Activated CD8-positive, alpha-beta T cell treated with anti-CD3 and anti-CD28 coated beads, Interleukin-2, amount 10 ng/mL, durations not matched to agents 7 days and 5 days (primary cell): ENCODE measurements around the gene ELMO1. TPM values are rescaled to one million over a fixed set of nuclear protein-coding genes. Genes with fewer than 3 reads are reported as not detected.
A peak's percentile ranks its signal among the peaks of the same experiment; 100 is the strongest.

Experiments
- ATAC-seq: fragments of 150-1000 bp; cut with Tn5 transposase; one replicate; pipeline ENCODE4 v1.10.0; 2021; ENCODE audit warnings: moderate library complexity
- CTCF ChIA-PET: fragments of 350-600 bp; sonication (Branson Sonifier 250); formaldehyde crosslinking; loops from one replicate; lab custom pipeline; 2021; ENCODE audit warnings: antibody characterized with exemption; lab: Charles Lee
- POLR2A ChIA-PET: fragments of 350-600 bp; sonication (Branson Sonifier 250); formaldehyde crosslinking; loops from one replicate; lab custom pipeline; 2021; ENCODE audit warnings: antibody characterized with exemption; lab: Charles Lee
- DNase-seq: peaks from one replicate; pipeline ENCODE4 v3.0.0-alpha.2; 2020
- H3K27ac Mint-ChIP-seq: one replicate; pipeline ENCODE4 v1.8.0; 2021; ENCODE audit warnings: mild to moderate bottlenecking, mixed read lengths
- H3K27me3 Mint-ChIP-seq: one replicate; pipeline ENCODE4 v1.8.0; 2021; ENCODE audit warnings: low read depth, mixed read lengths
- H3K36me3 Mint-ChIP-seq: one replicate; pipeline ENCODE4 v1.8.0; 2021; ENCODE audit warnings: low read depth, mixed read lengths
- H3K4me1 Mint-ChIP-seq: one replicate; pipeline ENCODE4 v1.8.0; 2021; ENCODE audit warnings: low read depth, mixed read lengths
- H3K4me3 Mint-ChIP-seq: one replicate; pipeline ENCODE4 v1.8.0; 2021; ENCODE audit warnings: mild to moderate bottlenecking, mixed read lengths
- H3K9me3 Mint-ChIP-seq: one replicate; pipeline ENCODE4 v1.8.0; 2022; ENCODE audit warnings: mixed read lengths; ENCODE audit not compliant: insufficient read depth
- total RNA-seq, 2 experiments: library from RNA; stranded (reverse); gene quantifications; one replicate each; pipeline ENCODE4 v1.2.3, GENCODE V29; 2021

ELMO1 gene
- total RNA-seq, 2 experiments from 2014 or later = 64.0 to 68.5 TPM

DNA sequence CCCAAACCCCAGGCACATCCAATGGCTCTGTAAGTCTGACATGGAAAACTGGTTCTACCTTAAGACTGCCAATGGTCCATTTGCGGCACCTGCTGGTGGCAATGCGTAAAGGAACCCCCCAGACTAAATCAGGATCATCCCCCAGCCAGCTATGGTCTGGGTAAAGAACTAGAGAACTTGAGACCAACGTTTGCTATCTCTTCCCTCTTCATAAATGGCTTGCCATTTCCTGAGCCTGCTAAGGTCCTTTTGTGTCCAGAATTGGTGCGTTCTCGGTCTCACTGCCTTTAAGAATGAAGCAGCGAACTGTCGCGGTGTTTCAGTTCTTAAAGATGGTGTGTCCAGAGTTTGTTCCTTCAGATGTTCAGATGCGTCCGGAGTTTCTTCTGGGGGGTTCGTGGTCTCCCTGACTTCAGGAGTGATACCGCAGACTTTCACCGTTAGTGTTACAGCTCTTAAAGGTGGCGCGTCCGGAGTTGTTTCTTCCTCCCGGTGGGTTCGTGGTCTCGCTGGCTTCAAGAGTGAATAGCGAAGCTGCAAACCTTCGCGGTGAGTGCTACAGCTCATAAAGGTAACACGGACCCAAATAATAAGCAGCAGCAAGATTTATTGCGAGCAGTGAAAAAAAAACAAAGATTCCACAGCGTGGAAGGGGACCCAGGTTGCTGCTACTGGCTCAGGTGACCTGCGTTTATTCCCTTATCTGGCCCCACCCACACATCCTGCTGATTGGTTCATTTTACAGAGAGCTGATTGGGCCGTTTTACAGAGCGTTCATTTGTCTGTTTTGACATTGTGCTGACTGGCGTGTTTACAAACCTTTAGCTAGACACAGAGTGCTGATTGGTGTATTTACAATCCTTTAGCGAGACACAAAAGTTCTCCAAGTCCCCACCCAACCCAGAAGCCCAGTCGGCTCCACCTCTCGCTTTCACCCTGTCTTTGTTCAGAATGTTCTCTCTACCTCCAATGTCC, 95.4 kb downstream of the ELMO1 start:
- no peaks in the 10 kb centered on the region for H3K9me3 Mint-ChIP-seq
- DNase-seq (peak; percentile 83), ATAC-seq (peak; percentile 87)
- H3K4me1 Mint-ChIP-seq = peaks cover 54% of the 10 kb centered on the region
- CTCF ChIA-PET = interaction anchor here (0.6 to 5.9 kb wide), 48 partner anchors 9 to 911 kb away, joined by 3 to 64 read pairs (median 4); partner anchors contain the start of gene ELMO1
- H3K27ac Mint-ChIP-seq = peak overlapping the region; percentile 77
- POLR2A ChIA-PET = interaction anchor here (0.6 to 3.8 kb wide), 8 partner anchors 11 to 116 kb away, joined by 3 to 22 read pairs (median 3); partner anchors contain the start of gene ELMO1
- H3K4me3 Mint-ChIP-seq = peak overlapping the region; percentile 88
- no peaks in the 10 kb centered on the region for H3K36me3 Mint-ChIP-seq
- H3K27me3 Mint-ChIP-seq = no peaks in the 10 kb centered on the region

GRCh38 chr7:37352251-37352880, 96.3 kb downstream of the ELMO1 start:
- peak overlapping the region; percentile 77 for H3K27ac Mint-ChIP-seq
- ChIA-PET POLR2A (interaction anchor here (0.9 to 3.8 kb wide), 5 partner anchors 10 to 96 kb away, joined by 3 to 22 read pairs (median 3); partner anchors contain the start of gene ELMO1), CTCF (interaction anchor here (1.0 to 5.9 kb wide), 24 partner anchors 10 to 170 kb away, joined by 3 to 64 read pairs (median 10); partner anchors contain the start of gene ELMO1)

GRCh38 chr7:37351716-37352115, 96.9 kb downstream of the ELMO1 start:
- DNase-seq = no peak
- H3K9me3 Mint-ChIP-seq = no peaks in the 10 kb centered on the region
- H3K4me3 Mint-ChIP-seq = no peak overlapping the region
- H3K36me3 Mint-ChIP-seq = no peaks in the 10 kb centered on the region
- ATAC-seq = no peak
- H3K4me1 Mint-ChIP-seq = peaks cover 47% of the 10 kb centered on the region
- POLR2A ChIA-PET = interaction anchor here (1.2 to 3.8 kb wide), 3 partner anchors 9 to 96 kb away, joined by 3 to 22 read pairs (median 21); partner anchors contain the start of gene ELMO1
- CTCF ChIA-PET = interaction anchor here (1.1 to 5.9 kb wide), 9 partner anchors 10 to 153 kb away, joined by 3 to 64 read pairs (median 13); partner anchors contain the start of gene ELMO1
- no peaks in the 10 kb centered on the region for H3K27me3 Mint-ChIP-seq
- H3K27ac Mint-ChIP-seq = no peak overlapping the region

More at GRCh38 chr7:37352251-37352880, 96.3 kb downstream of the ELMO1 start:
- H3K4me3 Mint-ChIP-seq = peak overlapping the region; percentile 88
- H3K36me3 Mint-ChIP-seq = no peaks in the 10 kb centered on the region
- peak; percentile 1 for ATAC-seq
- H3K4me1 Mint-ChIP-seq = peaks cover 49% of the 10 kb centered on the region
- DNase-seq = no peak
- no peaks in the 10 kb centered on the region for H3K27me3 Mint-ChIP-seq
- no peaks in the 10 kb centered on the region for H3K9me3 Mint-ChIP-seq

- Mint-ChIP-seq H3K4me3 (no peak overlapping the region), H3K36me3 (peaks cover under 1% of the 10 kb centered on the region), H3K27ac (no peak overlapping the region), H3K4me1 (peaks cover 48% of the 10 kb centered on the region), H3K27me3 (no peaks in the 10 kb centered on the region), H3K9me3 (no peaks in the 10 kb centered on the region)
- DNase-seq (no peak), ATAC-seq (no peak)
- ChIA-PET CTCF (interaction anchor here (1.1 to 5.9 kb wide), 3 partner anchors 64 to 115 kb away, joined by 4 to 64 read pairs (median 43); partner anchors contain the start of gene ELMO1), POLR2A (interaction anchor here (3.8 kb wide), 1 partner anchor 8 kb away, joined by 21 read pairs; no protein-coding TSS in a partner anchor)
Observed at GRCh38 chr7:37349979-37350590, 98.6 kb downstream of the ELMO1 start.

- peaks cover 42% of the 10 kb centered on the region for H3K4me1 Mint-ChIP-seq
- ATAC-seq (no peak), DNase-seq (no peak)
- H3K36me3 Mint-ChIP-seq = peaks cover 2% of the 10 kb centered on the region
- ChIA-PET CTCF (interaction anchor here (0.6 to 1.1 kb wide), 2 partner anchors 100 to 204 kb away, joined by 3 to 4 read pairs; partner anchors contain the start of gene ELMO1), POLR2A (no interaction called here)
- H3K9me3 Mint-ChIP-seq = no peaks in the 10 kb centered on the region
- H3K4me3 Mint-ChIP-seq = no peak overlapping the region
- no peaks in the 10 kb centered on the region for H3K27me3 Mint-ChIP-seq
- no peak overlapping the region for H3K27ac Mint-ChIP-seq
Observed at GRCh38 chr7:37348982-37349381, 99.7 kb downstream of the ELMO1 start.

GRCh38 chr7:37346761-37347160, 101.9 kb downstream of the ELMO1 start:
- H3K27me3 Mint-ChIP-seq = no peaks in the 10 kb centered on the region
- POLR2A ChIA-PET = no interaction called here
- H3K9me3 Mint-ChIP-seq = no peaks in the 10 kb centered on the region
- H3K27ac Mint-ChIP-seq = no peak overlapping the region
- ATAC-seq = no peak
- CTCF ChIA-PET = interaction anchor here (1.1 to 2.1 kb wide), 2 partner anchors 62 to 138 kb away, joined by 3 to 6 read pairs; no protein-coding TSS in a partner anchor
- H3K4me3 Mint-ChIP-seq = no peak overlapping the region
- no peak for DNase-seq
- H3K36me3 Mint-ChIP-seq = peaks cover 8% of the 10 kb centered on the region
- H3K4me1 Mint-ChIP-seq = peaks cover 32% of the 10 kb centered on the region

GRCh38 chr7:37344886-37345579, 103.6 kb downstream of the ELMO1 start:
- H3K4me1 Mint-ChIP-seq = peaks cover 39% of the 10 kb centered on the region
- CTCF ChIA-PET = interaction anchor here (1.0 to 2.1 kb wide), 3 partner anchors 8 to 105 kb away, joined by 3 to 6 read pairs (median 4); no protein-coding TSS in a partner anchor
- peaks cover 20% of the 10 kb centered on the region for H3K36me3 Mint-ChIP-seq
- H3K27ac Mint-ChIP-seq = peak overlapping the region; percentile 73
- no peak overlapping the region for H3K4me3 Mint-ChIP-seq
- no peak for DNase-seq
- H3K9me3 Mint-ChIP-seq = no peaks in the 10 kb centered on the region
- POLR2A ChIA-PET = no interaction called here
- ATAC-seq = no peak
- no peaks in the 10 kb centered on the region for H3K27me3 Mint-ChIP-seq

DNA sequence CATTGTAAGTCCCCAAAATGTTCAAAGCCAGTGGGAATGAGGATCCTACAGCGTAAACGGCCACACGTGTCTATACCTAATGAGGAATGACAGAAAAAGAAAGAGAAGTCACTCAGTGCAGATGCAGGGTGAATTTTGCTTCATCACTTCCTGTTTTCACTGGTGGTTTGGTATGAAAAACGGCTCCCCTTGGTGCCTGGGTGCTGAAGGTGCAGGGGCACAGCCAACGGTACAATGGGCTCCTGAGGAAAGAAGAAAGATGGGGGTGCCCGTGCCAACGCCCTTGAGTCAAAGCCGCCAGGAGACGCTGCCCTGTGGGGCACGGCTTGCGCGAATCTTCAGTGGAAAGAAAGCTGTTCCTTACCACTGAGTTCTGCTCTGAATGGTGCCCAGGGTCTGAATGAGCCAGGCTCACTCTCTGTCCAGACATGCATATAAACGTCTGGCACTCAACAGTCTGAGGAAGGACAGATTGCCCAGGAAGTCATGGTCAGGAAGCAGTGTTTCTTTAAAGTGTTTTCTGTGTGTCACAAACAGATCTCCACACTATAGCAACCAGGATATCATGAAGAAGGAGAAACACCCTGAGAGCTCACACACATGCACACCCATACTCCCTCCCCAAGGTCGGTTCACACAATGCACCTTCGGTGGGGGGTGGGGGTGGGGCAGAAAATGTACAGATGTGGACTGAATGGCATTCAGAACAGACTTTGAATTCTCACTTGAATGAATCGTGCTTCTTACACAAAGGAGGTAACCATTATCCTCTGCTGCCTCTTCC, 105.8 kb downstream of the ELMO1 start:
- peak overlapping the region; percentile 98 for H3K4me3 Mint-ChIP-seq
- peaks cover 57% of the 10 kb centered on the region for H3K4me1 Mint-ChIP-seq
- ATAC-seq = peak; percentile 83
- ChIA-PET POLR2A (interaction anchor here (0.6 to 3.1 kb wide), 7 partner anchors 9 to 138 kb away, joined by 3 to 21 read pairs (median 3); no protein-coding TSS in a partner anchor), CTCF (interaction anchor here (0.9 to 5.3 kb wide), 9 partner anchors 8 to 108 kb away, joined by 4 to 35 read pairs (median 9); partner anchors contain the start of gene ELMO1)
- H3K9me3 Mint-ChIP-seq = no peaks in the 10 kb centered on the region
- DNase-seq = peak; percentile 81
- no peaks in the 10 kb centered on the region for H3K27me3 Mint-ChIP-seq
- H3K36me3 Mint-ChIP-seq = peaks cover 37% of the 10 kb centered on the region
- H3K27ac Mint-ChIP-seq = peak overlapping the region; percentile 99

GRCh38 chr7:37342176-37342687, 106.4 kb downstream of the ELMO1 start:
- H3K27me3 Mint-ChIP-seq = no peaks in the 10 kb centered on the region
- H3K36me3 Mint-ChIP-seq = peaks cover 43% of the 10 kb centered on the region
- no peak for DNase-seq
- peak; percentile 41 for ATAC-seq
- POLR2A ChIA-PET = interaction anchor here (0.6 to 3.1 kb wide), 6 partner anchors 9 to 1538 kb away, joined by 3 to 21 read pairs (median 5); no protein-coding TSS in a partner anchor
- H3K27ac Mint-ChIP-seq = peak overlapping the region; percentile 99
- CTCF ChIA-PET = interaction anchor here (0.6 to 5.3 kb wide), 10 partner anchors 9 to 492 kb away, joined by 3 to 35 read pairs (median 8); partner anchors contain the start of gene ELMO1
- peak overlapping the region; percentile 98 for H3K4me3 Mint-ChIP-seq
- H3K4me1 Mint-ChIP-seq = peaks cover 64% of the 10 kb centered on the region
- no peaks in the 10 kb centered on the region for H3K9me3 Mint-ChIP-seq
